HL-60 (cell line): Measurements from ENCODE around the gene NEDD4L.

Source experiments
- DNase-seq, 2 experiments: peaks; one replicate each; pipeline ENCODE4 v3.0.0-alpha.2; 2010 to 2020; ENCODE audit warnings: low read depth in 1 of 2, low spot score in 1 of 2
- H3K27ac ChIP-seq: fragments of 250-450 bp; sonication (Bioruptor Pico); replicated peaks from 2 replicates; pipeline ENCODE4 v1.5.1; 2020; ENCODE audit warnings: mild to moderate bottlenecking, moderate library complexity
- H3K27me3 ChIP-seq: fragments of 250-450 bp; sonication (Bioruptor Pico); 2 replicates; pipeline ENCODE4 v1.5.1; 2021; ENCODE audit warnings: mild to moderate bottlenecking, moderate library complexity; ENCODE audit not compliant: insufficient read depth, poor library complexity, severe bottlenecking
- H3K4me3 ChIP-seq: replicated peaks from 2 replicates; pipeline ENCODE4 v1.5.1; 2011; ENCODE audit warnings: mild to moderate bottlenecking, control low read depth, low read length; ENCODE audit not compliant: insufficient read depth
- CTCF ChIP-seq: IDR thresholded peaks from one replicate; pipeline ENCODE4 v1.5.1; 2011; ENCODE audit warnings: low read length, control low read depth, inconsistent platforms; ENCODE audit not compliant: insufficient read depth
- GABPA ChIP-seq: IDR thresholded peaks from 2 replicates; pipeline ENCODE4 v1.6.1; 2012; ENCODE audit warnings: low read depth
- POLR2AphosphoS5 ChIP-seq: IDR thresholded peaks from 2 replicates; pipeline ENCODE4 v1.6.1; 2012; ENCODE audit warnings: low read depth
- SPI1 ChIP-seq: IDR thresholded peaks from 2 replicates; pipeline ENCODE4 v1.6.1; 2012; ENCODE audit warnings: low read depth, mild to moderate bottlenecking, borderline replicate concordance
- TF ChIP-seq, protein P1 (sequence below): IDR thresholded peaks from 2 replicates; pipeline ENCODE4 v1.6.1; 2012; ENCODE audit warnings: low read depth; ENCODE audit not compliant: insufficient replicate concordance

NEDD4L gene

DNA sequence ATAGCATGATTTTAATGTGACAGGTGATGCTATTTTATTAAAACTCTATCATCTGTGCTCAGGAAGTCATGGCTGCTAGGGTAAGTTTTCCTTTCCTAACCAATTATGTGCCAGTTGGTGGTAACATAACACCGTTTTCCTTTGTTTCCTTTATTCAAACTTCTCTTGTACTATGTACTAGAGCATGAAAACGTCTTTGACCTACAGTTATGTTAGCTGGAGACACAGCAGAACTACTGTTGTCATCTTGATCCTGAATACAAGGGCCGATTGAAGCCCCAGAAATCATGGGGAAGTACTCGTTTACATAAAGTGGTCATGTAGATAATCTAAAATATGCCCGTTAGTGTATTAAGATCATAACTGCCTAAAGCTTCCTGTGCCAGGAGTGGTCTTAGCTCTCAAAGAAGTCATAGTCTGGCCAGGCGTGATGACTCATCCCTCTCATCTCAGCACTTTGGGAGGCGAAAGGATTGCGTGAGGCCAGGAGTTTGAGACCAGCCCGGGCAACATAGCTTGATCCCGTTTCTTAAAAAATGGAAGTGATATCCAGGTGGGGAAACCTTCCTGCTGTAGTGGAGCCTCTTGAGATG lies 20.5 kb downstream of the NEDD4L start:
- Histone ChIP-seq H3K27me3 (peaks cover 2% of the 10 kb centered on the region), H3K4me3 (no peak overlapping the region), H3K27ac (no peak overlapping the region)
- no peak for DNase-seq
- TF ChIP-seq CTCF (no peak), SPI1 (no peak), POLR2AphosphoS5 (no peak), GABPA (no peak)
- TF ChIP-seq, protein P1, sequence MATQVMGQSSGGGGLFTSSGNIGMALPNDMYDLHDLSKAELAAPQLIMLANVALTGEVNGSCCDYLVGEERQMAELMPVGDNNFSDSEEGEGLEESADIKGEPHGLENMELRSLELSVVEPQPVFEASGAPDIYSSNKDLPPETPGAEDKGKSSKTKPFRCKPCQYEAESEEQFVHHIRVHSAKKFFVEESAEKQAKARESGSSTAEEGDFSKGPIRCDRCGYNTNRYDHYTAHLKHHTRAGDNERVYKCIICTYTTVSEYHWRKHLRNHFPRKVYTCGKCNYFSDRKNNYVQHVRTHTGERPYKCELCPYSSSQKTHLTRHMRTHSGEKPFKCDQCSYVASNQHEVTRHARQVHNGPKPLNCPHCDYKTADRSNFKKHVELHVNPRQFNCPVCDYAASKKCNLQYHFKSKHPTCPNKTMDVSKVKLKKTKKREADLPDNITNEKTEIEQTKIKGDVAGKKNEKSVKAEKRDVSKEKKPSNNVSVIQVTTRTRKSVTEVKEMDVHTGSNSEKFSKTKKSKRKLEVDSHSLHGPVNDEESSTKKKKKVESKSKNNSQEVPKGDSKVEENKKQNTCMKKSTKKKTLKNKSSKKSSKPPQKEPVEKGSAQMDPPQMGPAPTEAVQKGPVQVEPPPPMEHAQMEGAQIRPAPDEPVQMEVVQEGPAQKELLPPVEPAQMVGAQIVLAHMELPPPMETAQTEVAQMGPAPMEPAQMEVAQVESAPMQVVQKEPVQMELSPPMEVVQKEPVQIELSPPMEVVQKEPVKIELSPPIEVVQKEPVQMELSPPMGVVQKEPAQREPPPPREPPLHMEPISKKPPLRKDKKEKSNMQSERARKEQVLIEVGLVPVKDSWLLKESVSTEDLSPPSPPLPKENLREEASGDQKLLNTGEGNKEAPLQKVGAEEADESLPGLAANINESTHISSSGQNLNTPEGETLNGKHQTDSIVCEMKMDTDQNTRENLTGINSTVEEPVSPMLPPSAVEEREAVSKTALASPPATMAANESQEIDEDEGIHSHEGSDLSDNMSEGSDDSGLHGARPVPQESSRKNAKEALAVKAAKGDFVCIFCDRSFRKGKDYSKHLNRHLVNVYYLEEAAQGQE: no peak

GRCh38 chr18:58065956-58066355 lies 21.9 kb downstream of the NEDD4L start:
- no peak for DNase-seq
- no peak for TF ChIP-seq GABPA
- TF ChIP-seq POLR2AphosphoS5: no peak
- TF ChIP-seq SPI1: no peak
- TF ChIP-seq, protein P1: no peak
- TF ChIP-seq CTCF: no peak

DNA sequence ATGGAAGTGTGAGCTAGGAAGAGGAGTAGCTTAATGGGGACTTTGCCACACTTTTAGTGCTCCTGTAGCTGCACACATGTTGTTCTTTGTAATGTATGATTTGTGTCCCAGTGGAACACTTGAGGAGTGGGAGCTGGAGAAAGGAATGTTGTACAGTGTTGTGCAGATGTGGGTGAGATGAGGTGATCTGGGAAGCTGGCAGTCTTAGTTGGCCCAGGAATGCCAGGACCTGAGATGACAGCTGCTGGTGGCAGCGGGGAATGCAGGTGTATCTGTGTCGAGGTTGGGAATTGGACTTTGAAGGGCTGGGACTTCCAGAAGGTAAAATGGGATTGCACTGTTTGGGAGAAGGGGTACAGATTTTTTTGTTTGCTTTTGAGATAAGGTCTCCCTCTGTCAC lies 23.6 kb downstream of the NEDD4L start:
- peaks cover 5% of the 10 kb centered on the region for H3K27me3 ChIP-seq
- H3K4me3 ChIP-seq: no peak overlapping the region
- no peak for DNase-seq
- TF ChIP-seq GABPA (no peak), SPI1 (no peak), CTCF (no peak), POLR2AphosphoS5 (no peak)
- TF ChIP-seq, protein P1: no peak
- H3K27ac ChIP-seq: no peak overlapping the region

More at GRCh38 chr18:58065956-58066355, 21.9 kb downstream of the NEDD4L start:
- Histone ChIP-seq H3K27ac (no peak overlapping the region), H3K4me3 (no peak overlapping the region), H3K27me3 (peaks cover 2% of the 10 kb centered on the region)
